ENCODE measurements around the gene JAG1. TPM values are rescaled to one million over a fixed set of nuclear protein-coding genes. Genes with fewer than 3 reads are reported as not detected.

JAG1 gene
- total RNA-seq, 1 donor from 2014 or later: 70.3 TPM

DNA sequence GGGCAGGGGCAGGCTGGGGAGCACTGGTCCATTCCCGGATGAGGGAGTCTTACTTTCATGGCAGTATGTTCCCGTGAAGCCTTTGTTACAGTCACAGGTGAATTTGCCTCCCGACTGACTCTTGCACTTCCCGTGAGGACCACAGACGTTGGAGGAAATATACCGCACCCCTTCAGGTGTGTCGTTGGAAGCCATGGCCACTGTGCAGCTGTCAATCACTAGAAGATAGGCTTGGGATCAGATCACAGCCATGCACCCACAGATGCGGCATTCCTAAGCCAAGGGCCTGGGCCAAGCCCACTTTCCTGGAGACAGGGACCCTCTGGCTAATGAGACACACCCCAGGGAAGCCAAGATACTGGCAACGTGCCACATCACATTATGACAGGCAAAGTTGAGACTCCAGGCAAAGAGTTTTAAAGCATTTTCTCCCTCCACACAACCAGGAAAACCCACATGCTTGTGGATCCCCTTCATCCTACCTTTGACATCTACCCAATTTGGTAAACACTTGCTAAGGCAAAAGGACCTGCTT lies 26.8 kb downstream of the JAG1 start:
- no peaks in the 10 kb centered on the region for H3K27me3 Mint-ChIP-seq (ENCODE audit: low read depth)
- no peak overlapping the region for H3K27ac Mint-ChIP-seq (ENCODE audit: unreplicated experiment)
- DNase-seq (ENCODE audit: low read depth, low spot score): no peak
- H3K4me3 Mint-ChIP-seq: no peak overlapping the region
- peaks cover 56% of the 10 kb centered on the region for H3K36me3 Mint-ChIP-seq (ENCODE audit: low read depth)
- peaks cover 50% of the 10 kb centered on the region for H3K4me1 Mint-ChIP-seq
- no peak for TF ChIP-seq CTCF (conservative IDR thresholded peaks at IDR 0.05)
- H3K9me3 Mint-ChIP-seq: no peaks in the 10 kb centered on the region

- peaks cover 50% of the 10 kb centered on the region for H3K4me1 Mint-ChIP-seq
- peak overlapping the region; percentile 50 for H3K27ac Mint-ChIP-seq (ENCODE audit: unreplicated experiment)
- no peaks in the 10 kb centered on the region for H3K9me3 Mint-ChIP-seq
- TF ChIP-seq CTCF (conservative IDR thresholded peaks at IDR 0.05): no peak
- no peak overlapping the region for H3K4me3 Mint-ChIP-seq
- no peaks in the 10 kb centered on the region for H3K27me3 Mint-ChIP-seq (ENCODE audit: low read depth)
- peaks cover 64% of the 10 kb centered on the region for H3K36me3 Mint-ChIP-seq (ENCODE audit: low read depth)
- DNase-seq (ENCODE audit: low read depth, low spot score): no peak
Measured at GRCh38 chr20:10646006-10646405, 27.8 kb downstream of the JAG1 start.

DNA sequence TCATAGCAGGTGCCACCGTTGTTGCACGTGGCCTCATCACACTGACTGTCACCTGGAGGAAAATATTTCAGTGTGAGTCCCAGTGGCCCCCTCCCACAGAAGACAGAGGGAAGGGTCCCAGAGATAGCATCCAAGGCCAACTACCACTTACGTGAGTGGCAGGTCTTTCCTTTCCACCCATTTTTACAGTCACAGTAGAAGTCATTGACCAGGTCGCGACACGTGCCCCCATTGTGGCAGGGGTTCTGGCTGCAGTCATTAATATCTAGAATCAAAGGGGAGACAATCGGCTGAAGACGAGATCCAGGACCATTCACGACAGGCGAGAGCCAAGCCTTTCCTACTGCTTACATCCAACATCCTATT lies 28.6 kb downstream of the JAG1 start:
- Mint-ChIP-seq H3K27me3 (ENCODE audit: low read depth) (no peaks in the 10 kb centered on the region), H3K9me3 (no peaks in the 10 kb centered on the region)
- no peak for TF ChIP-seq CTCF (conservative IDR thresholded peaks at IDR 0.05)

GRCh38 chr20:10644458-10645204 lies 29.2 kb downstream of the JAG1 start:
- H3K27ac Mint-ChIP-seq (ENCODE audit: unreplicated experiment): no peak overlapping the region
- H3K4me3 Mint-ChIP-seq: no peak overlapping the region
- DNase-seq (ENCODE audit: low read depth, low spot score): no peak
- TF ChIP-seq CTCF (conservative IDR thresholded peaks at IDR 0.05): no peak
- no peaks in the 10 kb centered on the region for H3K27me3 Mint-ChIP-seq (ENCODE audit: low read depth)
- H3K4me1 Mint-ChIP-seq: peaks cover 52% of the 10 kb centered on the region
- H3K36me3 Mint-ChIP-seq (ENCODE audit: low read depth): peaks cover 66% of the 10 kb centered on the region
- H3K9me3 Mint-ChIP-seq: no peaks in the 10 kb centered on the region

More for the DNA sequence above, 28.6 kb downstream of the JAG1 start:
- no peak for DNase-seq (ENCODE audit: low read depth, low spot score)
- peaks cover 52% of the 10 kb centered on the region for H3K4me1 Mint-ChIP-seq
- H3K27ac Mint-ChIP-seq (ENCODE audit: unreplicated experiment): no peak overlapping the region
- peak overlapping the region; percentile 15 for H3K4me3 Mint-ChIP-seq
- peaks cover 69% of the 10 kb centered on the region for H3K36me3 Mint-ChIP-seq (ENCODE audit: low read depth)

GRCh38 chr20:10643560-10643873 lies 30.3 kb downstream of the JAG1 start:
- Mint-ChIP-seq H3K27ac (ENCODE audit: unreplicated experiment) (peak overlapping the region; percentile 24), H3K4me1 (peaks cover 46% of the 10 kb centered on the region), H3K9me3 (no peaks in the 10 kb centered on the region)

More at GRCh38 chr20:10643560-10643873, 30.3 kb downstream of the JAG1 start:
- no peak for TF ChIP-seq CTCF (conservative IDR thresholded peaks at IDR 0.05)
- peaks cover 64% of the 10 kb centered on the region for H3K36me3 Mint-ChIP-seq (ENCODE audit: low read depth)
- no peak overlapping the region for H3K4me3 Mint-ChIP-seq
- no peak for DNase-seq (ENCODE audit: low read depth, low spot score)
- no peaks in the 10 kb centered on the region for H3K27me3 Mint-ChIP-seq (ENCODE audit: low read depth)

Data from neural crest cell (in vitro differentiated cells).